ENCODE measurements around the gene IGSF21. TPM values are rescaled to one million over a fixed set of nuclear protein-coding genes. Genes with fewer than 3 reads are reported as not detected.

IGSF21 gene
- total and polyA plus RNA-seq, 2 of the 4 experiments (the other 2 are of a cell fraction) = not detected

DNA sequence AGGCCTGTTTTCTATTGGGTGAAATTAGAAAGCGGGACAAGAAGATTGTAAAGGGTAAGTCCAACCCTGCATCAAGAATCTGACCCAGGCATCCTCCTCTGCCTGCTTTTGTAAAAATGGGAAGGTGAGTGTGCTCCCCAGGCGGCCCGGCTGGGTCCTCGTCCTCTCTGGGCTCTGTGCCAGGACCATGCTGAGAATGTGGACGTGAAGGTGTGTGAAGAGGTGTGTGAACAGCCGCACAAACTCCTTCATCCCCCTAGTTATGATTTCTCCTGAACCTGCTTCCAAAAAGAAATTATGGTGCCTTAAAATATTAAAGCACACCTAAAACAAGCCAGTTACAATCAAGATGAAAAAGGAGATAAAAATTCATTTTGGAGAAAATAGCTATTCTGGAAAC is 185.7 kb downstream of the IGSF21 start:
- Histone ChIP-seq H2AFZ (replicated peaks; ENCODE audit: low read length, poor library complexity) (no peak overlapping the region), H4K91ac (ENCODE audit: insufficient read depth, low read depth, low read length) (no peak overlapping the region), H3K4me3 (ENCODE audit: insufficient read depth, low read depth, low read length) (no peak overlapping the region), H4K5ac (ENCODE audit: low read depth, low read length) (no peak overlapping the region), H3K27ac (ENCODE audit: insufficient read depth, low read length) (no peak overlapping the region), H2AK9ac (replicated peaks; ENCODE audit: low read depth, low read length, poor library complexity) (no peak overlapping the region), H3K14ac (replicated peaks; ENCODE audit: low read depth, low read length) (no peak overlapping the region), H3K4me1 (ENCODE audit: control insufficient read depth, insufficient read depth, low read length) (no peaks in the 10 kb centered on the region), H3K9ac (ENCODE audit: low read depth, low read length) (no peak overlapping the region), H4K8ac (ENCODE audit: low read depth in 2 of 2, low read length in 2 of 2) (no peak overlapping the region), H2BK15ac (ENCODE audit: low read depth, low read length) (no peak overlapping the region), H2AK5ac (ENCODE audit: low read depth, low read length) (no peak overlapping the region), H3K9me3 (ENCODE audit: control insufficient read depth, insufficient read depth, low read length) (peaks cover 39% of the 10 kb centered on the region), H3K56ac (ENCODE audit: extremely low read depth, insufficient read depth, low read length) (no peak overlapping the region), H3K18ac (ENCODE audit: low read depth, low read length) (no peak overlapping the region), H2BK120ac (ENCODE audit: low read depth, low read length) (no peak overlapping the region), H3K4ac (ENCODE audit: low read depth, low read length) (no peak overlapping the region), H3K9me1 (ENCODE audit: insufficient read depth, low read length) (no peaks in the 10 kb centered on the region), H3K4me2 (ENCODE audit: low read depth, low read length) (no peak overlapping the region), H2BK20ac (ENCODE audit: low read depth, low read length) (no peak overlapping the region), H3K27me3 (ENCODE audit: control insufficient read depth, insufficient read depth, low read length) (no peaks in the 10 kb centered on the region), H3K23ac (ENCODE audit: low read depth, low read length) (no peak overlapping the region), H2BK5ac (ENCODE audit: low read depth, low read length, poor library complexity, severe bottlenecking) (no peak overlapping the region), H3K36me3 (ENCODE audit: control insufficient read depth, insufficient read depth, low read length) (no peaks in the 10 kb centered on the region), H4K20me1 (ENCODE audit: insufficient read depth, low read length) (no peaks in the 10 kb centered on the region), H3K79me1 (ENCODE audit: low read depth in 1 of 2, low read length in 2 of 2) (no peaks in the 10 kb centered on the region)
- POLR2A ChIA-PET (ENCODE audit: unreplicated experiment) = no interaction called here
- dilution Hi-C loops (cut with HindIII; ENCODE audit: low sequenced_read_pairs, unreplicated experiment) = no loop called here
- no peak for TF ChIP-seq NFE2L2 (IDR thresholded peaks at IDR 0.05; ENCODE audit: low read depth, low read length)
- TF ChIP-seq BHLHE40 (IDR thresholded peaks at IDR 0.05; ENCODE audit: low read depth, low read length) = no peak
- TF ChIP-seq USF2 (IDR thresholded peaks at IDR 0.05; ENCODE audit: low read depth, low read length) = no peak
- no peak for TF ChIP-seq RAD21 (IDR thresholded peaks at IDR 0.05; ENCODE audit: low read length)
- no peak for TF ChIP-seq MAZ (IDR thresholded peaks at IDR 0.05; ENCODE audit: borderline replicate concordance, low read depth, low read length)
- TF ChIP-seq ELK1 (IDR thresholded peaks at IDR 0.05; ENCODE audit: borderline replicate concordance, low read depth, low read length) = no peak
- TF ChIP-seq CEBPB (IDR thresholded peaks at IDR 0.05; ENCODE audit: low read depth, low read length) = no peak
- no peak for TF ChIP-seq POLR2A (IDR thresholded peaks at IDR 0.05; ENCODE audit: low read depth, low read length)
- no peak for TF ChIP-seq MAFK (IDR thresholded peaks at IDR 0.05; ENCODE audit: low read depth, low read length)
- TF ChIP-seq MXI1 (IDR thresholded peaks at IDR 0.05; ENCODE audit: borderline replicate concordance, low read depth, low read length) = no peak
- no peak for TF ChIP-seq RCOR1 (IDR thresholded peaks at IDR 0.05; ENCODE audit: insufficient replicate concordance, low read length)
- TF ChIP-seq FOS (IDR thresholded peaks at IDR 0.05; ENCODE audit: low read depth, low read length) = no peak
- no peak for TF ChIP-seq RFX5 (IDR thresholded peaks at IDR 0.05; ENCODE audit: low read depth, low read length)
- TF ChIP-seq CTCF (conservative IDR thresholded peaks at IDR 0.05; ENCODE audit: low read depth, low read length) = no peak
- TF ChIP-seq CHD1 (IDR thresholded peaks at IDR 0.05; ENCODE audit: low read depth, low read length) = no peak
- no peak for TF ChIP-seq SMC3 (IDR thresholded peaks at IDR 0.05; ENCODE audit: low read depth, low read length)
- BruUV-seq (replicated peaks) = no TSS peak
- intact Hi-C loops (cut with micrococcal nuclease) = no loop called here
- no CpG with 5 or more reads among the region's 6 CpGs for WGBS, 2 experiments (ENCODE audit: extremely low coverage in 2 of 2, insufficient read length in 1 of 2)
- CTCF ChIA-PET = no interaction called here
- no peak for ATAC-seq (ENCODE audit: low read depth)
- in situ Hi-C loops (cut with MboI; ENCODE audit: low sequenced_read_pairs) = no loop called here
- DNase-seq = no peak

Measured in IMR-90 (cell line).